GM19463 (cell line): ENCODE results near the gene NPFFR1.

Source experiments
- ATAC-seq: cut with Tn5 transposase; IDR thresholded peaks from one replicate; pipeline ENCODE4 v1.9.1; 2021; ENCODE audit warnings: mild to moderate bottlenecking, moderate library complexity; ENCODE audit not compliant: unreplicated experiment

Gene NPFFR1

DNA sequence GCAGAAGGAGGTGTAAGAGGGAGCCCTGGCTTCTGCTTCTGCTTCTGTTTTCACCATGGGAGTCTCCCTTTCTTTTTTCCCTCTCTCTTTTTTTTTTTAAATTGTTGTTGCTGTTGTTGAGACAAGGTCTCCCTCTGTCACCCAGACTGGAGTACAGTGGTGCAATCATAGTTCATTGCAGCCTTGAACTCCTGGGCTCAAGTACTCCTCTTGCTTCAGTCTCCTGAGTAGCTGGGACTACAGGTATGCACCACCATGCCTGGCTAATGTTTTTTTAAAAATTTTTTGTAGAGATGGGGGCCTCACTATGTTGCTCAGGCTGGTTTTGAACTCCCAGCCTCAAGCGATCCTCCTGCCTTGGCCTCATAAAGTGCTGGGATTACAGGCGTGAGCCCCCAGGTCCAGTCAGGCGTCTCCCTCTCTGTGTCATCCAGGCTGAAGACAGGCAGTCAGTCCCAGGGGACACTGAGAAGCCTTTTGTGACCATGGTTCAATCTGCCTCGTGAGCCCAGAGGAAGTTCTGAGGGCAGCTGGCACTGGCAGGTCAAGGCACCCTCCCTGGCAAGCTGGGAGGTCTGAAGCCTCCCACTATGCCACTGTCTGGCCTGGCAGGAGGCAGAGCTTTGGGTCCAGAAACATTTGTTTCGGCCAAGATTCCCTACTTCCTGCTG is 33.6 kb upstream of the NPFFR1 start:
- ATAC-seq, result peak; percentile 74

DNA sequence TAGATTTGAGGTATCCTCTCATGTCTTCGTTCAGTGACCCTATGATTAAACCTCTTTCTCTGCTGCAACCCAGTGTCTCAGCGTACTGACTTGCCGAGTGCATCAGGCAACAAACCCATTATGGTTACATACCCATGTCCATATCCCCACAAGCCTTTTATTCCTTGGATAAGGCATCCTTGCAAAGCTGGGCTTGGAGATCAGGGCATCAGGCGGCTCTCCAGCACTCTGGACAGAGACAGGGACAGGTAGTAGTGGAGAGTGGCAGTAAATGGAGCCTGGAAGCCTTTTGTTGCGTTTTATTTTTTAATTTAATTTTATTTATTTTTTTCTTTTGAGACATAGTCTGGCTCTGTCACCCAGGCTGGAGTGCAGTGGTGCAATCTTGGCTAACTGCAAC is 32.0 kb upstream of the NPFFR1 start:
- ATAC-seq, result no peak

DNA sequence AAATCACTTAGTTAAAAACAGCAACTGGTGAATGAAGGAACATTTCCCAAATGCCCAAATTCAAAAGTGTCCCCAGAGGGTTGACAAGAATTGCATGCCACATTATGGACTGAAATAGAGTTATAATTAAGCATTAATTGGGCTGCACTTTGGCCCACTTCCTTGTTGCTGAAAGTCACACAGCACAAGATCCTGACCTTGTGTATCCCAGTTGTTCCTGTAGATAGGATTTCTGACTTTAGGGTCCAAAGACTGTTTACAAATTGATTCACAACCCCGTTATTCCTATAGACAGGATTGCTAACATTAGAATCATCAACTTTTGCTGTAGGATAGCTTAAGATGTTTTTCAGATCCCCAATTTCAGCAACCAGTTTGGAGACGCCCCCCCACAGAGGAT is 31.5 kb upstream of the NPFFR1 start:
- ATAC-seq, result no peak

DNA sequence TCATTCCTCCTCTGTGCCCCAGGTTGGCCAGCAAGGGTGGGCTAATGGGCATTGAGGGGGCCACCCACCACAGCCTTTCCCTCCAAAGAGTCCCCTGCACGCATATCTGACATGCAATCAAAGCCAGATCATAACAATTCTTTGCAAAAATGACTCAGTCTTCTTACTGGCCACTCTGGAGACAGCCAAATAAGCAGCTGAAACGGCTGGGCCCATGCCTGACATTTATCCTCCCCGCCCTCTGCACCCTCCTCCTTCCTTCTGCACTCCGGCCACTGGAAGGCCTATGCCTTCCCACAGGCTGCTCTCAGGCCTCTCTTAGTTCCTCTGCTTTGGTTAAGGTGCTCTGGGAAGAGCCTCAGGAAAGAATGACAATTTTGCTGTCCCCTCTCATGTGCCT is 29.2 kb upstream of the NPFFR1 start:
- ATAC-seq, result no peak

DNA sequence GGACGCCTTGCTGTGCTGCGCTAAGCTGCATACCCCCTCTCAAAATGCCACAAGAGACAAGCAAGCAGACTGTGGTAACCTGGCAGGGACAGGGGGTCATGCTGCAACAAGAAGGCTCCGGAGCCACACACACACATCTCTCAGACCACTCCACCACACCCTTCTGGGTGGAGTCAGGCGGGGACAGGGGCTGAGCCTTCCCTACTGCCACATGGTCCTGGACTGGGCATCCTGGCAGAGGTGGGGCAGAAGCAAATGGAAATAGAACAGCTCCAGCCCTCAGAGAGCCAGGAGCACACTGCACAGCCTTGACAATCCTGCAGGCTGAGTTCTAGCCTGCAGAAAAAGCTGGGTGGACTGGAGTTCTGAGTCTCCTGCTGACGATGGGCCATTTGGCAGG is 28.4 kb upstream of the NPFFR1 start:
- no peak for ATAC-seq

DNA sequence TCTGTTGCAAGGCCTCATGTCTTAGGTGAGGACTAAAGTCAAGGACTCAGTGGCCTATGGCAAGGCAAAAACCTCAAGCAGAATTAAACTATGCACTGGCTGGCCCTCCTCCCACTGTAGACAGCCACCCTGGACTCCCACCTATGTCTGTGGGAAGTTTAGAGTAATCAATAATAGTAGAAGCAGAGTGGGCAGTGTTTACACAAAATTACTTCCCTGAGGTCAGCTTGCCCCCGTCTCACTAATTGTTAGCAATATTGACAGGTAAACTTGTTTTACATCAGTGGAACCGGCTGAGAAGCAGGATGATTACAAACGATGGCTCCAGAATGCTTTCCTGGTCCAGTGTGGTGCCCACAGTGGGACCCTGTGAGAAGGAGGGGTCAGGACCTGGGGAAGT is 27.9 kb upstream of the NPFFR1 start:
- no peak for ATAC-seq

DNA sequence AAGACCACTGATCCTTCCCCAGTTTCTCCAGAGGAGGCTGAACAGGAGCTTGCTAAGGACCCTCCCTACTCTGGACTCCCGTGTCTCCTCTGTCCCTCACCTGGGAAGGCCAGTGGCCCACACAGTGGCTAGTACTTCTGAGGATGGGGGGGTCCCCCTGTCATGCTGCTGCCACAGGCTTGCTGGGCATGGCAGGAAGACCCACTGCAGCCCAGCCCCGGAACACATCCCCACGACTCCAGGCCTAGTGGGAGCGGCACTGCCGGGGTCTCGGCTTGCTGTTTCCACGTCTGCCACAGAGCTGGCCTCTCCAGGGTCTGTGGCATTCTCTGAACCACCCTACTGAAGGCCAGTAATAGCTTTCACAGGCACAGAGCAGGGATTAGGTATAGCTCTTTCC is 25.9 kb upstream of the NPFFR1 start:
- ATAC-seq, result no peak

DNA sequence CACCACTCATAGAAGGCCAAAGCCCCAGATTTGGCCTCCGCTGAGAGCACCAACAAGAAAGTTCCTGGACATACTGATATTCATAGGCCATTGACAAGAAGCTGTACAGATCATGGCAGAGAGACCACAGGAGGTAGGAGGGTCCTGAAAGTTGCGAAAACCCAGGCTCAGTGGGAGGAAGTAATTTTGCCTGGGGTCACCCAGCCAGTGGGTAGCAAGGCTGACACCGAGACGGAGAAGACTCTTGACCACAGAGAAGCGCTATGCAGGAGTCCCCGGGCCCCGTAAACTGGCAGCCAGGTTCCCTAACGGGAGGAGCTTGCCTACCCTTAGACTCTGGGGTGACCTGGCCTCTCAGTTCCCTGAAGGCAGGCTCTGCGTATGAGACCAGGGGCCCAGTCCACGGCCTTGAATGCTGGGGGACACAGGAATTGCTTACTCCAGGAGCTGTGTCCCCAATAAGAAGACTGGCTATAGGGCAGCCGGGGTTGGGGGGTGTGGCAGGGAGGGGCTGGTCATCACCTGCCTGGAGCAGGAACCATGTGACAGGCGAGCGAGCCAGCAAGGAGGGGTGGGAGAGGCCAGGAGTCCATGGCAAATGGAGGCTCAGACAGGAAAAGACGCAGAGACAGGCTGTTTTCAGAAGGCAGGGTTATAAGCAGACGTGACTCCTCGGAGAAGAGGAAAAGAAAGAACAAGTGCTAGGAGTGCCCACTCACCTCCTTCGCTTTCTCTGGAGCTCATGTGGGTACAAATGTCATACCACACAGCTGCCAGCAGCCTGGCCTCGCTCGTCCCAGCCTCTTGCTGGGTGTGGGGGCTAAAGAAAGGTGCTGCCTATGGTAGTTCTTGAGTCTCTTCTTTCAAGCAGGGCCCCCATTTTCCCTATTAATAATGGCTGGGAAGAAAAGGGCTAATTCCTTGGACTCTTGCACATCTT is 24.6 kb upstream of the NPFFR1 start:
- ATAC-seq, result no peak

DNA sequence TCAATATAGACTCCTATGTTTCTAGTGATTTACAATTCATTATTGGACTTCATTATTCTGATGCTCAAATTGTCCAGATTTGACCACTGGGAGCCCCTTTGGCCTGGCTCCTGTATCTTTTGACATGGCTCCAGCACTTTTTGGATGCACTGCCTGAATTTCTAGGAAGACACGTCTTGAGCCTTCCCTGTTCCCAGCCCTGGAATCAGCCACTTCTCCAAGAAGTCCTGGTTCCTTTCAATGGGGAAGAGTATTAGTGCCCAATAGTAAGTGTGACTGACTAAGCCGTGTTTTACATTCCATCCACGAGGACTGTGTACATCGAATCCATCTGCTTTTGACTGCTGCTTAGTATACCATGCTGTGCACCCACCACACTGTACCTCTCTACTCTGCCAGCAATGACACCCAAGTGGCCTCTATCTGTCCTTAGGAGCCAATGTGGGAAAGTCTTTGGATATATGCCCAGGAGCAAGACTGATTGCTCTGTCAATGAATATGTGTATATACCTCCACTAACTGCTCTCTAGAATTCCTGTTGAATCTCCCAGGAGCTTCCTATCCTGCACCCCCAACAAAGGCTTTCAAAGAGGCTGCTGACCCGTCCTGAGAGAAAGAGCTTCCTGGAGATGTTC is 23.2 kb upstream of the NPFFR1 start:
- ATAC-seq, result no peak

DNA sequence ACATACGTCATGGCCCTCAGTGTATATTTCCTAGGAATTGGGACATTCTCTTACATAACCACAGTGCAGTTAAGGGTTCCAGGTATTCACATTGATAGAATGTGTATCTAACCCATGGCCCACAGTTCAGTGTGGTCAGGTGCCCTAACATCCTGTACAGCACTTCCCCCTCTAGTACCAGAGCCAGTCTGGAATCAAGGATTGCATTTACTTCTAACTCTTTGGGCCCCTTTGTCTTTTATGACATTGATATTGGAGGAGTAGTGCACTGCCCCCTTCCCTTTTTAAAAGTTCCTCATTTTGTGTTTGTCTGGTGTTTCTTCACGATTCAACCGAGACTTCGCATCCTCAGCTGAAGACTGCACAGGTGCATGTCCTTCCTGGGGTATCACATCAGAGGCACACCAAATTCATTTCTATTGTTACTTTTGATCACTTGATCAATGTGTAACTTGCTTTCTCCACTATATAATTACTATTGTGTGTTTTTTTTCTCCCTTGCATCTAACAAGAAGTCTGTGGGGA is 22.4 kb upstream of the NPFFR1 start:
- ATAC-seq, result no peak

DNA sequence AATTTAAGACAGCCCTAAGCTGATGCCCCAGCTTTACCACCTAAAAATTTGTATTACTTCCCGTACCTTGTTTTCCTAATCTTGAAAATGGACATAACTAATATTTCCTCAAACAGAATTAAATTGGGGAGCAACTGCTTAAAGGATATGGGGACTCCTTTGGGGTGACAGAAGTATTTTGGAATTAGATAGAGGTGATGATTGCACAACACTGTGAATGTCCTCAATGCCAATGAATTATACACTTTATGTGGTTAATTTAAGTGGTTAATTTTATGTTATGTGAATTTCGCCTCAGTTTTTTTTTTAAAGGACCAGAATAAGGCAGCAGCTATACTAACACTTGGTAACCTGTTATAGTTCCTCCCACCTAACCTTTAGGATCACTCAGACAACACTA is 19.9 kb upstream of the NPFFR1 start:
- ATAC-seq, result no peak

DNA sequence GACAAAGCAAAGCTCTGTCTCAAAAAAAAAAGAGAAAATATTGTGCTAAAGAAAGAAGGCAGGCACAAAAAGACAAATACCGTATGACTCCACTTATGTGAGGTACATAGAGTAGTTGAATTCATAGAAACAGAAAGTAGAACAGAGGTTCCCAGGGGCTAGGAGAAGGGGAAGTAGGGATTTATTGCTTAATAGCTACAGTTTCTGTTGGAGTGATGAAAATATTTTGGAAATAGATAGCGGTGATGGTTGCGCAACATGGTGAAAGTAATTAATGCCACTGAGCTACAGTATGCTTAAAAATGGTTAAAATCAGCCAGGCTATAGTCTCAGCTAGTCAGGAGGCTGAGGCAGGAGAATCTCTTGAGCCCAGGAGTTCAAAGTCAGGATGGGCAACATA is 18.5 kb upstream of the NPFFR1 start:
- ATAC-seq, result no peak

DNA sequence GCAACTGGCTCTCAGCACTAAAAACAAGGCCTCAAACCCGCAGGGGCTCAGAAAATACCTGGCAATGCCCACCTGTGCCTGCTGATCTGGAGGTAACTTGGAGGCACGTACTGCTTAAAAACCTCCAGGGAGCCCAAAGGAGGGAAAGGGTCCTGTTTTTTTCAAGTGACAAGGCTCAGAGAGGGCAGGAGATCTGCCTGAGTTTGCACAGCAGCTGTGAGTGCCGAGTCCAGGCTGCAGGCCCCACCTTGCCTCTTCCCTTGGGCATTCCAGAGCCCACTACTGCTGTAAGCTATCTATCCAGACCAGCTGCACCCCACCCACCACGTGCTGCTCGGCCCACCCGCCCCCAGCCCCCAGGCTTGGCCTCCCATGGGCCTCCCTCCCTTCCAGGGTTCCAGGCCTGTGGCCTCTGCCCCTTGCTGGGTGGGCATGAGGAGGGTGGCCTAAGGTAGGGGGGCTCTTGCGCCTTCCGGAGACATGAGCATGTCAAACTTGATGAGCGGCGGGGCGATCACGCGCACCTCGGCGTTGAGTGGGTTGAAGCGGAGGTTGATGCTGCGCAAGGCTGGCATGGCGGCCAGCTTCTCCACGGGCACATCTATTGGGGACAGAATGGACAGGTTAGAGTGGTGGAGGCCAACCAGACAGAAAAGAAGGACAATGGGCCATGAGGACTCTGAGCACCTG is 17.2 kb upstream of the NPFFR1 start:
- no peak for ATAC-seq

DNA sequence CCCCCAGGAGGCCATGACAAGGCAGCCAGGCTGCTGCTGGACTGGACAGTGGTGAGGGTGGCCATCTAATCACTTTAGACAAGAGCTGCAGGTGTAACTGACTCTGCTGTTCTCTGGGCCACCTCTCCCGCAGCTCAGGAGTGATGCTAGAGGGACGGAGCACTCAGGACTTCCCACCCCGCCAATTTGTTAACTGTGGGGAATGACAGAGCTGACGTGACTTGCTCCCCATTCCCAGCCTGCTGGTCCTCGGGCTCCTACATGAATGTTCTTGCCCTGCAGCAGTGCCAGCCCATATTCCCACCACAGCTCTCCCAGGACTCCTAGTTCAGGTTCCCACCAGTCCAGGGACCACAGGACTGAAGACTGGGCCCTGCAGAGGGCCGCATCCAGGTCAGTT is 16.7 kb upstream of the NPFFR1 start:
- no peak for ATAC-seq

DNA sequence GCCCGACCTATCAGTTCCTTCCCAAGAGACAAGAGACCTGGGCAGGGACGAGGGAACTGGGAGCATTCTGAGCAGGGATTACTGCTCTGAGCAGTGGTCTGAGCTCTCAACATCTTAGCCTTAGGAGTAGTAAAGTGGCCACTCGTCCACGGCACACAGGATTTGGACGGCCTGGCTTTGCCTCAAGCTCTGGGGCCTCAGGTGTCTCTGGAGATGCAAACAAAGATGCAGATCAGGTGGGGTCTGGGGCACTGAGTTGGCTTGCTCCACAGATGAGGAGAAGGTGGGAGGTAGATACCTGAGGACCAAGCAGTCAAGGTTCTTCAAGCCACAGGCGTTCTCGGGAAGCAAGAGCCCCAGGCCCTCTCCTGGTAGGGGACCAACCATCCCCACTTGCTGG is 16.1 kb upstream of the NPFFR1 start:
- ATAC-seq, result no peak

DNA sequence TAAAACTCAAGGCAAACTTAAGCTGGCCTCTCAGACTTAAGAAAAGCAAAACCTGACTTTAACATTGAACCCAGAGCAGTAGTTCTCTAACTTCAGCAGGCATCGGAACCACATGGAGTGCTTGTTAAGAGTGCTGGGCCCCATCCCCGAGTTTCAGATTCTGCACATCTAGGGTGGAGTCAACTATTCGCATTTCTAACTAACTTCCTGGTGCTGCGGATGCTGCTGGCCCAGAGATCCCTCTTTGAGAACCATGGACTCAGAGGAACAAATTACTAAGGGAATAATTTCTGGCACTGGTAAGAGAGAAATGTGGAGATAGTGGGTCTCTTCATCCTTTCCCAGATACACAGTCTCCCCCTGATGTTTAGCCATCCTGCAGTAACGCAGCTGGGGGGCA is 14.6 kb upstream of the NPFFR1 start:
- no peak for ATAC-seq

DNA sequence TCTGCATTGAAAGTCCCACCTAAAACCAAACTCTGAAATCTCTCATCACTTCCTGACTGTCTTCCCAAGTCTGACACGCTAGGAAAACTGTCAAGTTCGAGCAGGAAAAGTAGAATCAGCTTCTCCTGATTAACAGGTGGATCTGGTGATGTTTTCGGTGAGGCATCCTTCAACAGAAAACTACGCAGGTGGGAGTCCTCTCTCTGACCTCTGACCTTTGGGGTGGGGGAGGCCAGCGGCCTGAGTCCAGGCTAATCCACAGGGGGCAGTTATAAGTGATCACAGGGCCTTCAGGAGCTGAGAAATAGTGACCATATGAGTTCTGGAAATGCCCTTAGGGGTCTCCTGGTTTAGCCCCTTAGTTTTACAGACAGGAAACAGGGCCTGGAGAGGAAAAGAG is 13.4 kb upstream of the NPFFR1 start:
- no peak for ATAC-seq

DNA sequence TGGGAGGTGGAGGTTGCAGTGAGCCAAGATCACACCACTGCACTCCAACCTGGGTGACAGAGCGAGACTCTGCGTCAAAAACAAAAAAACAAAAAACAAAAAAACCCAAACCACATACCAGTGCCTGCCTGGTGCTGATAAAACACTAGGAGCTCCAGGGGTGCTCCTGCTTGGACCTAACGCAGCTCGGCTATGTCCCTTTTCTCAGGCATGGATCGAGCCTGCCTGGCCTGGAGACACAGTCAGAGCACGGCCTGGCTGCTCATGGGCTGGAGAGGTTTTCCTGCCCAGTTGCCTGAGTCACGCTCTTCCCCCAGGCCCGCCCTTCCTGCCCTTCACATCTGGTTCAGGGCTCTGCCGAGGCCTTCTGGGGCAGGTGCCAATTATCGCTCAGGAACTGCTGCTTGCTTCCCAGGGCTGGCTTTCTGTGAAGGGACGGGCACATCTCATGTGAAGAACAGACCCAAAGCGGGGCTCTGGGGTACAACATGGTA is 12.6 kb upstream of the NPFFR1 start:
- no peak for ATAC-seq

DNA sequence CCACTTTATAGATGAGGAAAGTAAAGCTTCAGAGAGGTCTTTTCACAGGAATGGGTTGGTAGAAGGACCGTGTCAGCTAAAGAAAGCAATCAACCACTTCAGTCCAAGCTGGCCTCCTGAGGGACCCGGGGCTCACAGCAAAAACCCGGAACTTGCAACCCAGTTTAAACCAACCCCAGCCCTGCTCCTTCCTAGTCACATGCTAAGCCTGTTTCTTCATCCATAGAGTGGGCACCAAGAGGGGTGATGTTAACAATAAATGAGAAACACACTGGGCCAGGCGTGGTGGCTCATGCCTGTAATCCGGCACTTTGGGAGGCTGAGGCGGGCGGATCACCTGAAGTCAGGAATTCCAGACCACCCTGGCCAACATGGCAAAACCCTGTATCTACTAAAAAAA is 12.1 kb upstream of the NPFFR1 start:
- ATAC-seq, result no peak

DNA sequence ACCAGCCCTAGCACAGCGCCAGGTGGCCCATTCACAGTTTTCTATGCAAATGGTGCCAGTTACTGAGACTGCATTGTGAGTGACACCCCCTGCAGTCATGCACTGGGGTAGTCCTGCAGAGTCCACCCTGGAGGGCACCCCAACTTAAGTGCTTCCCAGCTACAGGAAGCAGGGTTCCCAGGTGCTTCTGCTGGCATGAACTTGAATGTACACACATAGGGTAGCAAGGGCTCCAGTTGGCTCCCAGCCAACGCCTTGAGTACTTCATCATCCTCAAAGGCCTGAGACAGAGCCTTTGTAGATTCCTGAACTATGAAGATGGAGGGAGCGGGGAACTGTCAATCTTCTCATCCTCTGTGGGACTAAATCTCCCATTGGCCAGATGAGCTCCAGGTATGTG is 11.5 kb upstream of the NPFFR1 start:
- ATAC-seq, result no peak
